Peyer's patch (tissue), 4 donors: ENCODE data around the gene APOA1. TPM values are rescaled to one million over a fixed set of nuclear protein-coding genes. Genes with fewer than 3 reads are reported as not detected.

Experiments used
- DNase-seq, 3 donors: peaks; one replicate each; pipeline ENCODE4 v3.0.0-alpha.2; 2017 to 2019
- H3K27ac ChIP-seq, 4 donors: fragments of 200-600 bp; sonication (generic); one replicate each; pipeline ENCODE4 v1.5.1; 2016 to 2019
- H3K27me3 ChIP-seq, 2 donors: fragments of 200-600 bp; sonication (generic); one replicate each; pipeline ENCODE4 v1.5.1; 2019
- H3K36me3 ChIP-seq, 3 donors: fragments of 200-600 bp; sonication (generic); one replicate each; pipeline ENCODE4 v1.5.1; 2016 to 2019
- H3K4me1 ChIP-seq, 4 donors: fragments of 200-600 bp; sonication (generic); one replicate each; pipeline ENCODE4 v1.5.1; 2016 to 2019
- H3K4me3 ChIP-seq, 4 donors: fragments of 200-600 bp; sonication (generic); 1 replicate in 3 of 4; 2 replicates in 1 of 4; pipeline ENCODE4 v1.5.1; 2016 to 2019; ENCODE audit warnings: mild to moderate bottlenecking in 1 of 4
- H3K9me3 ChIP-seq, 4 donors: fragments of 200-600 bp; sonication (generic); one replicate each; pipeline ENCODE4 v1.5.1; 2016 to 2019; ENCODE audit warnings: mild to moderate bottlenecking in 1 of 4
- CTCF ChIP-seq, 6 experiments: fragments of 450-650 bp in 4 of 6; fragments of 200-600 bp in 2 of 6; sonication (generic) in 1 of 6; IDR thresholded peaks; one replicate each; pipeline ENCODE4 v1.5.1; 2017 to 2019; ENCODE audit warnings: antibody characterized with exemption in 6 of 6, mild to moderate bottlenecking in 3 of 6, moderate library complexity in 1 of 6
- POLR2A ChIP-seq, 2 donors: fragments of 450-650 bp; IDR thresholded peaks; one replicate each; pipeline ENCODE4 v1.5.1; 2017; ENCODE audit warnings: antibody characterized with exemption in 2 of 2, mild to moderate bottlenecking in 2 of 2, moderate library complexity in 2 of 2
- total RNA-seq, 4 donors: library from RNA; depleted of rRNA; stranded (reverse); fragments of >200 nt; gene quantifications; one replicate each; pipeline ENCODE4 v1.1.0, GENCODE V29; 2016

APOA1 gene
- total RNA-seq, 4 donors from 2014 or later = 42.9 to 6,445 (median 3,046) TPM

- DNase-seq = peak in 1 of 3 donors; percentile 74
- peak; percentile 69 to 93 for TF ChIP-seq POLR2A (IDR thresholded peaks at IDR 0.05)
- no peak for TF ChIP-seq CTCF (IDR thresholded peaks at IDR 0.05)
- Histone ChIP-seq H3K9me3 (no peaks in the 10 kb centered on the region), H3K27me3 (no peaks in the 10 kb centered on the region), H3K36me3 (peaks cover 0 to 5% (median 0%) of the 10 kb centered on the region in 3 donors), H3K4me3 (peak within 1 kb of the TSS in 2 of 4 donors; percentile 41 to 55), H3K4me1 (no peaks in the 10 kb centered on the region), H3K27ac (peak within 1 kb of the TSS in 3 of 4 donors; percentile 43 to 83 (median 78))
These were observed 14.2 kb downstream of the APOA1 start, which contains the start of gene APOA4 for GRCh38 chr11:116823031-116823843. APOA4 (minus strand) TSS chr11:116823304; CDS start chr11:116823191, 113 bp downstream.

- TF ChIP-seq POLR2A (IDR thresholded peaks at IDR 0.05) (no peak), CTCF (IDR thresholded peaks at IDR 0.05) (no peak)
- H3K4me3 ChIP-seq = peak overlapping the region in 2 of 4 donors; percentile 41 to 55
- DNase-seq = no peak
- no peaks in the 10 kb centered on the region for H3K4me1 ChIP-seq
- peak overlapping the region in 3 of 4 donors; percentile 43 to 83 (median 78) for H3K27ac ChIP-seq
- no peaks in the 10 kb centered on the region for H3K27me3 ChIP-seq
- H3K9me3 ChIP-seq = no peaks in the 10 kb centered on the region
- peaks cover 0 to 5% (median 0%) of the 10 kb centered on the region in 3 donors for H3K36me3 ChIP-seq
These were observed 14.8 kb downstream of the APOA1 start for GRCh38 chr11:116822575-116822974.

- no peaks in the 10 kb centered on the region for H3K9me3 ChIP-seq
- H3K4me3 ChIP-seq = peak overlapping the region in 2 of 4 donors; percentile 41 to 55
- H3K27ac ChIP-seq = peak overlapping the region in 2 of 4 donors; percentile 78 to 83
- no peak for DNase-seq
- H3K36me3 ChIP-seq = peaks cover 0 to 5% (median 0%) of the 10 kb centered on the region in 3 donors
- no peak for TF ChIP-seq POLR2A (IDR thresholded peaks at IDR 0.05)
- no peak for TF ChIP-seq CTCF (IDR thresholded peaks at IDR 0.05)
- H3K27me3 ChIP-seq = no peaks in the 10 kb centered on the region
- H3K4me1 ChIP-seq = no peaks in the 10 kb centered on the region
These were observed 16.1 kb downstream of the APOA1 start for GRCh38 chr11:116821050-116821918.

GRCh38 chr11:116819049-116819448 lies 18.4 kb downstream of the APOA1 start:
- H3K4me1 ChIP-seq = no peaks in the 10 kb centered on the region
- TF ChIP-seq CTCF (IDR thresholded peaks at IDR 0.05) = no peak
- no peak for TF ChIP-seq POLR2A (IDR thresholded peaks at IDR 0.05)
- peaks cover 0 to 5% (median 0%) of the 10 kb centered on the region in 3 donors for H3K36me3 ChIP-seq
- no peaks in the 10 kb centered on the region for H3K9me3 ChIP-seq
- H3K27me3 ChIP-seq = no peaks in the 10 kb centered on the region
- DNase-seq = no peak
- peak overlapping the region in 1 of 4 donors; percentile 83 for H3K27ac ChIP-seq
- peak overlapping the region in 1 of 4 donors; percentile 55 for H3K4me3 ChIP-seq

- peak overlapping the region in 2 of 4 donors; percentile 63 to 90 for H3K27ac ChIP-seq
- DNase-seq = no peak
- no peak overlapping the region for H3K4me3 ChIP-seq
- no peaks in the 10 kb centered on the region for H3K27me3 ChIP-seq
- no peaks in the 10 kb centered on the region for H3K9me3 ChIP-seq
- H3K36me3 ChIP-seq = no peaks in the 10 kb centered on the region
- TF ChIP-seq CTCF (IDR thresholded peaks at IDR 0.05) (no peak), POLR2A (IDR thresholded peaks at IDR 0.05) (no peak)
- H3K4me1 ChIP-seq = no peaks in the 10 kb centered on the region
These were observed 22.9 kb downstream of the APOA1 start for GRCh38 chr11:116814502-116814901.
